NCI-H2107 (cell line): ENCODE measurements around the gene ZSWIM5.
"Not testable (repeated sequence)": the region's sequence is repeated elsewhere in the genome, so short reads cannot be mapped to it uniquely, and the experiment has no call there.

ENCODE experiments used
- DNase-seq: peaks from one replicate; lab custom pipeline; 2025; lab: John Stamatoyannopoulos, UW

ZSWIM5 gene

GRCh38 chr1:45200906-45201500, 5.4 kb downstream of the ZSWIM5 start:
- no peak for DNase-seq

GRCh38 chr1:45200435-45200834, 6.0 kb downstream of the ZSWIM5 start:
- DNase-seq: no peak

DNA sequence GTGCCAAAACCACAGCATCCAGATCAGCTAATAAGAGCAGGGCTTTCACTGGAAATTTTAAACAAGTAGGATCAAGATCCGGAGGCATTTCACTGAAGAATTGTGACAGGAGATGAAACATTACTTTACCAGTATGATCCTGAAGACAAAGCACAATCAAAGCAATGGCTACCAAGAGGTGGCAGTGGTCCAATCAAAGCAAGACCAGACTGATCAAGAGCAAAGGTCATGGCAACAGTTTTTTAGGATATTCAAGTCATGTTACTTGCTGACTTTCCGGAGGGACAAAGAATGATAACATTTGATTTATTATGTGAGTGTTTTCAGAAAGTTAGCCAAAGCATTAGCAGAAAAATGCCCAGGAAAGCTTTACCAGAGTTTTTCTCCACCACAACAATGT, 8.2 kb downstream of the ZSWIM5 start:
- DNase-seq: no peak

DNA sequence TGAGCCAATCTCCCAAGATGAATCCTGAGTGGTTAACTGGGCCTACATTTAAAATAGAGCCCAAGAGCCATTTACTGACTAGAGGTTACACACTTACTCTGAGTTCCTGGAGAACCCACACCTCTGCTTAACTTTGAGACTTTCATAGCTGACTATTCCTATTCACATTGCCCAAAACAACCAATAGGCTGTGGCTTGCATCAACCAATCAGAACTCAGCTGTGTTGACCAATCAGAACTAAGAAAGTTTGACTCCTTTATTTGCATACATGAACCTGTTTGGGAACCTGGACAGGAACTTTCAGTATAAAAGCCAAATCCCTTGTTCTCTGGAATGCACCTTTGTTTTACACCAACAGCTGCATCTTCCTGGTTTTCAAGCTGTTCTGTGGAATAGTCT, 9.5 kb downstream of the ZSWIM5 start:
- DNase-seq: no peak

- DNase-seq: no peak
Measured at GRCh38 chr1:45191418-45191783, 15.0 kb downstream of the ZSWIM5 start.

- DNase-seq: no peak
Measured at GRCh38 chr1:45187725-45188124, 18.7 kb downstream of the ZSWIM5 start.

DNA sequence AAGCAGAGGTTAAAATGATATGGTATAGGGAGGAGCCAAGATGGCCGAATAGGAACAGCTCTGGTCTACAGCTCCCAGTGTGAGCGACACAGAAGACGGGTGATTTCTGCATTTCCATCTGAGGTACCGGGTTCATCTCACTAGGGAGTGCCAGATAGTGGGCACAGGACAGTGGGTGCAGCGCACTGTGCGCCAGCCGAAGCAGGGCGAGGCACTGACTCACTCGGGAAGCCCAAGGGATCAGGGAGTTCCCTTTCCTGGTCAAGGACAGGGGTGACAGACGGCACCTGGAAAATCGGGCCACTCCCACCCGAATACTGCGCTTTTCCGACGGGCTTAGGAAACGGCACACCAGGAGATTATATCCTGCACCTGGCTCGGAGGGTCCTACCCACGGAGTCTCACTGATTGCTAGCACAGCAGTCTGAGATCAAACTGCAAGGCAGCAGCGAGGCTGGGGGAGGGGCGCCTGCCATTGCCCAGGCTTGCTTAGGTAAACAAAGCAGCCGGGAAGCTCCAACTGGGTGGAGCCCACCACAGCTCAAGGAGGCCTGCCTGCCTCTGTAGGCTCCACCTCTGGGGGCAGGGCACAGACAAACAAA, 26.4 kb downstream of the ZSWIM5 start:
- DNase-seq: not testable (repeated sequence)

DNA sequence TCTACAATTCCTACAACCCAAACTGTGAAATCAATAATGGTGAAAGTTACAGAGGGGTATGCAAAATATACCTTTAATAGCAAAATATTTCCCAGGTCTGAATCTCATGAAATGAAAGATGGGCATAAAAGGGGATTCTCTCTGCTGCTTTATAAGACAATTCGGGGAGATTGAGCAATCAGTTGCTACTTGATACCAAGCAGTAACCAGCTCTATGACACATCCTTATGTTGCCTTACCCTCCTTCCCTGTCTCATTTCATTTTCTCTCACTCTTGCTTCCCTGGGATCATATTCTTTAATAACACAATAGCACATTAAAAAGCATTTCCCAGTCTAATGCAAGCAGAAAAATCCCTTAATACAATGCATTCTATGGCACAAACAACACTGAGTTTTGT, 29.0 kb downstream of the ZSWIM5 start:
- DNase-seq: no peak

DNA sequence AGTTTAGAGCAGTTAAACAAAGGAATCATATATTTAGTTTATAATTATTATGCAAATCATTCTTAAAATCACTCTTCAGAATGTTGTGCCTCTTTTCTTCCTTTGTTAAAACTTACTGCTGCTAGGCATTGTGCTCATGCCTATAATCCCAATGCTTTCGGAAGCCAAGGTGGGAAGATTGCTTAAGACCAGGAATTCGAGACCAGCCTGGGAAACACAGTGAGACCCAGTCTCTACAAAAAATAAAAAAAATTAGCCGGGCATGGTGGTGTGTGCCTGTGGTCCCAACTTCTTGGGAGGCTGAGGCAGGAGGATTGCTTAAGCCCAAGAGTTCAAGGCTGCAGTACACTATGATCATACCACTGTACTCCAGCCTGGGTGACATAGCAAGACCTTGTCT, 33.6 kb downstream of the ZSWIM5 start:
- DNase-seq: no peak

- no peak for DNase-seq
Measured at GRCh38 chr1:45172005-45172404, 34.4 kb downstream of the ZSWIM5 start.

GRCh38 chr1:45171575-45171974, 34.8 kb downstream of the ZSWIM5 start:
- no peak for DNase-seq

DNA sequence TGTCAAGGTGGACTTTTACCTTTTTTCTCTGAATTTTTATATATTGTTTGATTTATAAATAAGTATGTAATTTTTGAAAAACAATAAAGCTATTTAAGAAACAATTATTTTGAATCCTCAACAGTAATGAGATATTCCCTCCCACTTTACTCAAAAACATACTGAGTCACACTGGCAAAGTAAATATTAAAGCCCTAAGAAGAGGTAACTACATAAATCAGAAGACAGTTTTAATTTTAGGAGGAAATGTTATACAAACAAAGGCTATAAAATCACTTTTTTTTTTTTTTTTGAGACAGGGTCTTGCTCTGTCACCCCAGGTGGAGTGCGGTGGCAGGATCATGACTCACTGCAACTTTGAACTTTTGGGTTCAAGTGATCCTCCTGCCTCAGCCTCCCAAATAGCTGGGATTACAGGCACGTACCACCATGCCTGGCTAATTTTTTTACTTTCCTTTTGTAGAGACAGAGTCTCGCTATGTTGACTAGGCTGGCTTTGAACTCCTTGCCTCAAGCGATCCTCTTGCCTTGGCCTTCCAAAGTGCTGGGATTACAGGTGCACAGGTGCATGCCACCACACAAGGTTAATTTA, 36.2 kb downstream of the ZSWIM5 start:
- DNase-seq: no peak

GRCh38 chr1:45167947-45168346, 38.5 kb downstream of the ZSWIM5 start:
- not testable (repeated sequence) for DNase-seq

DNA sequence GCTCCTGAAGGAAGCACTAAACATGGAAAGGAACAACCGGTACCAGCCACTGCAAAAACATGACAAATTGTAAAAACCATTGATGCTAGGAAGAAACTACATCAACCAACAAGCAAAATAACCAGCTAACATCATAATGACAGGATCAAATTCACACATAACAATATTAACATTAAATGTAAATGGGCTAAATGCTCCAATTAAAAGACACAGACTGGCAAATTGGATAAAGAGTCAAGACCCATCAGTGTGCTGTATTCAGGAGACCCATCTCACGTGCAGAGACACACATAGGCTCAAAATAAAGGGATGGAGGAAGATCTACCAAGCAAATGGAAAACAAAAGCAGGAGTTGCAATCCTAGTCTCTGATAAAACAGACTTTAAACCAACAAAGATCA, 42.1 kb downstream of the ZSWIM5 start:
- DNase-seq: not testable (repeated sequence)

DNA sequence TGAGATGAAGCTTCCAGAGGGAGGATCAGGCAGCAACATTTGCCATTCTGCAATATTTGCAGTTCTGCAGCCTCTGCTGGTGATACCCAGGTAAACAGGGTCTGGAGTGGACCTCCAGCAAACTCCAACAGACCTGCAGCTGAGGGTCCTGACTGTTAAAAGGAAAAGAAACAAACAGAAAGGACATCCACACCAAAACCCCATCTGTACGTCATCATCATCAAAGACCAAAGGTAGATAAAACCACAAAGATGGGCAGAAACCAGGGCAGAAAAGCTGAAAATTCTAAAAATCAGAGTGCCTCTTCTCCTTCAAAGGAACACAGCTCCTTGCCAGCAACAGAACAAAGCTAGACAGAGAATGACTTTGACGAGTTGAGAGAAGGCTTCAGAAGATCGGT, 43.3 kb downstream of the ZSWIM5 start:
- DNase-seq: not testable (repeated sequence)

DNA sequence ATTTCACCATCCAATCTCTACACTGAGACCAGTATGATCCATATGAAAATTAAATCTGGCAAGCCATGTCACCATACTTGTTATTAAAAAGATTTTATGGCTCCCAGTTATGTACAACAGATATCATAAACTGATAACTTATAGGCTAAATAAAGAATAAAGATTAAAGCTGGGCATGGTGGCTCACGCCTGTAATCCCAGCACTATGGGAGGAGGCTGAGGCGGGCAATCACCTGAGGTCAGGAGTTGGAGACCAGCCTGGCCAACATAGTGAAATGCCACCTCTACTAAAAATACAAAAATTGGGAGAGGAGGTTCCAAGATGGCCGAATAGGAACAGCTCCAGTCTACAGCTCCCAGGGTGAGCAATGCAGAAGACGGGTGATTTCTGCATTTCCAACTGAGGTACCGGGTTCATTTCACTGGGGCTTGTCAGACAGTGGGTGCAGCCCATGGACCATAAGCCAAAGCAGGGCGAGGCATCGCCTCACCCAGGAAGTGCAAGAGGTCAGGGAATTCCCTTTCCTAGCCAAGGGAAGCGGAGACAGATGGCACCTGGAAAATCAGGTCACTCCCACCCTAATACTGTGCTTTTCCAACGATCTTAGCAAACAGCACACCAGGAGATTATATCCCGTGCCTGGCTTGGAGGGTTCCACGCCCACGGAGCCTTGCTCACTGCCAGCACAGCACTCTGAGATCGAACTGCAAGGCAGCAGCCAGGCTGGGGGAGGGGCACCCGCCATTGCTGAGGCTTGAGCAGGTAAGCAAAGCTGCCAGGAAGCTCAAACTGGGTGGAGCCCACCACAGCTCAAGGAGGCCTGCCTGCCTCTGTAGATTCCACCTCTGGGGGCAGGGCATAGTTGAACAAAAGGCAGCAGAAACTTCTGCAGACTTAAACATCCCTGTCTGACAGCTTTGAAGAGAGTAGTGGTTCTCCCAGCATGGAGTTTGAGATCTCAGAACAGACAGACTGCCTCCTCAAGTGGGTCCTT, 44.1 kb downstream of the ZSWIM5 start:
- not testable (repeated sequence) for DNase-seq

DNA sequence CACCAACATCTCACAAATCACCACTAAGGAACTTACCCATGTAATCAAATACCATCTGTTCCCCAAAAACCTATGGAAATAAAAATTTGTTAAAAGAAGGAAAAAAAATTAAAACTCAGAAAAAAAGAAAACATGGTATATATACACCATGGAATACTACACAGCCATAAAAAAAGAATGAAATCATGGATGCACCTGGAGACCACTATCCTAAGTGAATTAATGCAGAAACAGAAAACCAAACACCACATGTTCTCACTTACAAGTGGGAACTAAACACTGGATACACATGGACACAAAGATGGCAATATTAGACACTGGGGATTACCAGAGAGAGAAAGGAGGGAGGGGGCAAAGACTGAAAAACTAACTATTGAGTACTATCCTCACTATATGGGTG, 50.4 kb downstream of the ZSWIM5 start:
- DNase-seq: no peak

- no peak for DNase-seq
Measured at GRCh38 chr1:45155423-45155822, 51.0 kb downstream of the ZSWIM5 start.

GRCh38 chr1:45152126-45152525, 54.3 kb downstream of the ZSWIM5 start:
- DNase-seq: no peak

DNA sequence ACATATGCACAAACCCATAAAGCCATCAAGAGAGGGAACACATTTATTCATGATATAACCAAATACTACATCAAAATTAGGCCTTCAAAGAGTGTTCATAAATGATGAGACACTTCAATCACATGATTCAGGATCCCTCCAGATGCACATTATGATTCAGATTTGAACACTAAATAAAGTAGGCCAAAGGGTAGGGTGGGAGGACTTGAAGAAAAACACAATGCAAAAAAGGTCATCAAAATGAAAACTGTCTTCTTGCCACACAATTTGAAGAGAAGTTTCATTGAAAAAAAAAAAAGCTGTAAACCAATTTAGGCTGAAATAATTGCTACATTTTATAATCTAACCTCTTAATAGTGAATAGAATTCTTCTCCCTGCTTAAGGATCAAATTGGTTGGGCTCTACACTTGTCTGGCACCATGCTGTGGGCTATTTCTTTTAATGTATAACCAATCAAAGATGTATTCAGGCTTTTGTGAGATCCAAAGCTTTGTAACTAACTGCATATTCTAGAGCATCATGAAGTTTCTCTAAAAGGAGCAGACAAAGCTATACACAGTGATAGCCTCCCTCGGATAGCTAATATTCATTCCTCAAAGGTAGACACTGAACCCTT, 58.1 kb downstream of the ZSWIM5 start:
- DNase-seq: no peak

DNA sequence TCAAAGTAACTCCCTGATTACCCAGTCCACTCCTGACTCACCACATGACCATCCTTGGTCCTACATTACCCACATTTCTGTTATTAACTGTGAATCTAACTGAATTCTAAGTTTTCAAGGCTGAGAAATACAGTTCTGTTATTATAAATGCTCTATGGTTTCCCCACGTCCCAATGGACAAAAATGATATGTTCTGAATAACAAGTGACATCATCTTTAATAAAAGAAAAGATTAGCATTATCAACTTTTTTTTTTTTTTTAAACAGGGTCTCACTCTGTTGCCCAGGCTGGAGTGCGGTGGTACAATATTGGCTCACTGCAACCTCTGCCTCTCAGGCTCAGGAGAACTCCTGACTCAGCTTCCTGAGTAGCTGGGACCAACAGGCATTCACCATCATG, 59.6 kb downstream of the ZSWIM5 start:
- no peak for DNase-seq
